ENCODE results near the gene FOSL2. TPM values are rescaled to one million over a fixed set of nuclear protein-coding genes. Genes with fewer than 3 reads are reported as not detected.

FOSL2 gene
- total and polyA plus RNA-seq, 4 experiments from 2014 or later = 4.7 to 6.7 (median 5.8) TPM

GRCh38 chr2:28427741-28428415, 35.2 kb downstream of the FOSL2 start:
- Histone ChIP-seq H3K4me1 (ENCODE audit: insufficient read depth, low read length) (peaks cover 36% of the 10 kb centered on the region), H3K9me3 (ENCODE audit: control insufficient read depth in 1 of 2, low read length in 2 of 2) (no peaks in the 10 kb centered on the region), H3K36me3 (ENCODE audit: insufficient read depth, low read length) (no peaks in the 10 kb centered on the region), H3K27ac (ENCODE audit: low read depth, low read length) (no peak overlapping the region), H3K4me3 (ENCODE audit: low read length in 2 of 2) (no peak overlapping the region), H3K27me3 (ENCODE audit: insufficient read depth, low read length) (no peaks in the 10 kb centered on the region)
- intact Hi-C loops (cut with micrococcal nuclease) = no loop called here
- Mint-ChIP-seq H3K27me3 (no peaks in the 10 kb centered on the region), H3K36me3 (no peaks in the 10 kb centered on the region), H3K4me1 (peaks cover 16 to 58% (median 36%) of the 10 kb centered on the region in 4 donors), H3K27ac (peak overlapping the region in 1 of 7 donors; percentile 7), H3K4me3 (no peak overlapping the region), H3K9me3 (no peaks in the 10 kb centered on the region)
- ChIA-PET CTCF (ENCODE audit: partially characterized antibody) (interaction anchor here (1.3 kb wide), 1 partner anchor 25 kb away, joined by 3 read pairs; no protein-coding TSS in a partner anchor), POLR2A (ENCODE audit: partially characterized antibody) (interaction anchor here (0.7 kb wide), 1 partner anchor 21 kb away, joined by 3 read pairs; no protein-coding TSS in a partner anchor)
- no peak for DNase-seq

- no peaks in the 10 kb centered on the region for H3K27me3 Mint-ChIP-seq
- Histone ChIP-seq H3K9me3 (ENCODE audit: control insufficient read depth in 1 of 2, low read length in 2 of 2) (no peaks in the 10 kb centered on the region), H3K27me3 (ENCODE audit: insufficient read depth, low read length) (no peaks in the 10 kb centered on the region), H3K4me3 (ENCODE audit: low read length in 2 of 2) (no peak overlapping the region), H3K27ac (ENCODE audit: low read depth, low read length) (no peak overlapping the region), H3K36me3 (ENCODE audit: insufficient read depth, low read length) (no peaks in the 10 kb centered on the region), H3K4me1 (ENCODE audit: insufficient read depth, low read length) (peaks cover 30% of the 10 kb centered on the region)
- intact Hi-C loops (cut with micrococcal nuclease) = no loop called here
- ChIA-PET CTCF (ENCODE audit: partially characterized antibody) (interaction anchor here (0.7 to 1.3 kb wide), 2 partner anchors 24 to 38 kb away, joined by 3 read pairs; no protein-coding TSS in a partner anchor), POLR2A (ENCODE audit: partially characterized antibody) (interaction anchor here (0.7 kb wide), 1 partner anchor 22 kb away, joined by 3 read pairs; no protein-coding TSS in a partner anchor)
- H3K36me3 Mint-ChIP-seq = no peaks in the 10 kb centered on the region
- H3K27ac Mint-ChIP-seq = no peak overlapping the region
- no peak overlapping the region for H3K4me3 Mint-ChIP-seq
- DNase-seq = no peak
- H3K9me3 Mint-ChIP-seq = peaks cover 0 to 3% (median 0%) of the 10 kb centered on the region in 8 donors
- H3K4me1 Mint-ChIP-seq = peaks cover 16 to 52% (median 31%) of the 10 kb centered on the region in 4 donors
Observed at GRCh38 chr2:28428486-28428885, 35.8 kb downstream of the FOSL2 start.

GRCh38 chr2:28429636-28430376, 37.1 kb downstream of the FOSL2 start:
- H3K4me1 Mint-ChIP-seq = peaks cover 7 to 46% (median 25%) of the 10 kb centered on the region in 4 donors
- H3K4me3 Mint-ChIP-seq = peak overlapping the region in 4 of 8 donors; percentile 12 to 55 (median 44)
- no peak for DNase-seq
- intact Hi-C loops (cut with micrococcal nuclease) = no loop called here
- H3K27ac Mint-ChIP-seq = peak overlapping the region in 3 of 7 donors; percentile 53 to 85 (median 73)
- peaks cover 0 to 5% (median 0%) of the 10 kb centered on the region in 8 donors for H3K9me3 Mint-ChIP-seq
- Histone ChIP-seq H3K27ac (ENCODE audit: low read depth, low read length) (no peak overlapping the region), H3K27me3 (ENCODE audit: insufficient read depth, low read length) (no peaks in the 10 kb centered on the region), H3K4me3 (ENCODE audit: low read length in 2 of 2) (no peak overlapping the region), H3K4me1 (ENCODE audit: insufficient read depth, low read length) (peaks cover 17% of the 10 kb centered on the region), H3K9me3 (ENCODE audit: control insufficient read depth in 1 of 2, low read length in 2 of 2) (no peaks in the 10 kb centered on the region), H3K36me3 (ENCODE audit: insufficient read depth, low read length) (no peaks in the 10 kb centered on the region)
- ChIA-PET CTCF (ENCODE audit: partially characterized antibody) (no interaction called here), POLR2A (ENCODE audit: partially characterized antibody) (interaction anchor here (0.7 kb wide), 1 partner anchor 34 kb away, joined by 3 read pairs; no protein-coding TSS in a partner anchor)
- H3K27me3 Mint-ChIP-seq = peaks cover 0 to 3% of the 10 kb centered on the region in 2 donors
- H3K36me3 Mint-ChIP-seq = no peaks in the 10 kb centered on the region

- Mint-ChIP-seq H3K27me3 (peaks cover 0 to 3% of the 10 kb centered on the region in 2 donors), H3K4me3 (peak overlapping the region in 4 of 8 donors; percentile 12 to 55 (median 44)), H3K4me1 (peaks cover 5 to 40% (median 21%) of the 10 kb centered on the region in 4 donors), H3K27ac (peak overlapping the region in 6 of 7 donors; percentile 26 to 85 (median 60)), H3K36me3 (no peaks in the 10 kb centered on the region), H3K9me3 (peaks cover 0 to 5% (median 0%) of the 10 kb centered on the region in 8 donors)
- DNase-seq = no peak
- no peaks in the 10 kb centered on the region for H3K9me3 ChIP-seq (ENCODE audit: control insufficient read depth in 1 of 2, low read length in 2 of 2)
- no peaks in the 10 kb centered on the region for H3K36me3 ChIP-seq (ENCODE audit: insufficient read depth, low read length)
- intact Hi-C loops (cut with micrococcal nuclease) = no loop called here
- H3K27ac ChIP-seq (ENCODE audit: low read depth, low read length) = no peak overlapping the region
- H3K4me3 ChIP-seq (ENCODE audit: low read length in 2 of 2) = no peak overlapping the region
- no peaks in the 10 kb centered on the region for H3K27me3 ChIP-seq (ENCODE audit: insufficient read depth, low read length)
- ChIA-PET POLR2A (ENCODE audit: partially characterized antibody) (no interaction called here), CTCF (ENCODE audit: partially characterized antibody) (no interaction called here)
- H3K4me1 ChIP-seq (ENCODE audit: insufficient read depth, low read length) = peaks cover 11% of the 10 kb centered on the region
Observed at GRCh38 chr2:28430377-28430765, 37.7 kb downstream of the FOSL2 start.

GRCh38 chr2:28430788-28431418, 38.2 kb downstream of the FOSL2 start:
- CTCF ChIA-PET (ENCODE audit: partially characterized antibody) = no interaction called here
- peaks cover 8% of the 10 kb centered on the region for H3K4me1 ChIP-seq (ENCODE audit: insufficient read depth, low read length)
- intact Hi-C loops (cut with micrococcal nuclease) = no loop called here

GRCh38 chr2:28431741-28432140, 39.1 kb downstream of the FOSL2 start:
- H3K4me1 Mint-ChIP-seq = peaks cover 2 to 28% (median 16%) of the 10 kb centered on the region in 4 donors
- H3K9me3 Mint-ChIP-seq = peaks cover 0 to 5% (median 0%) of the 10 kb centered on the region in 8 donors
- peak overlapping the region in 3 of 7 donors; percentile 24 to 75 (median 57) for H3K27ac Mint-ChIP-seq
- intact Hi-C loops (cut with micrococcal nuclease) = no loop called here
- Histone ChIP-seq H3K36me3 (ENCODE audit: insufficient read depth, low read length) (no peaks in the 10 kb centered on the region), H3K27ac (ENCODE audit: low read depth, low read length) (no peak overlapping the region), H3K4me3 (ENCODE audit: low read length in 2 of 2) (no peak overlapping the region), H3K27me3 (ENCODE audit: insufficient read depth, low read length) (no peaks in the 10 kb centered on the region), H3K9me3 (ENCODE audit: control insufficient read depth in 1 of 2, low read length in 2 of 2) (no peaks in the 10 kb centered on the region), H3K4me1 (ENCODE audit: insufficient read depth, low read length) (peaks cover 8% of the 10 kb centered on the region)
- no peak for DNase-seq
- H3K27me3 Mint-ChIP-seq = peaks cover 0 to 3% of the 10 kb centered on the region in 2 donors
- ChIA-PET CTCF (ENCODE audit: partially characterized antibody) (no interaction called here), POLR2A (ENCODE audit: partially characterized antibody) (no interaction called here)
- H3K4me3 Mint-ChIP-seq = no peak overlapping the region
- no peaks in the 10 kb centered on the region for H3K36me3 Mint-ChIP-seq

More at GRCh38 chr2:28430788-28431418, 38.2 kb downstream of the FOSL2 start:
- peaks cover 4 to 35% (median 19%) of the 10 kb centered on the region in 4 donors for H3K4me1 Mint-ChIP-seq
- peak overlapping the region in 4 of 8 donors; percentile 7 to 54 (median 44) for H3K4me3 Mint-ChIP-seq
- Histone ChIP-seq H3K4me3 (ENCODE audit: low read length in 2 of 2) (no peak overlapping the region), H3K36me3 (ENCODE audit: insufficient read depth, low read length) (no peaks in the 10 kb centered on the region), H3K9me3 (ENCODE audit: control insufficient read depth in 1 of 2, low read length in 2 of 2) (no peaks in the 10 kb centered on the region), H3K27me3 (ENCODE audit: insufficient read depth, low read length) (no peaks in the 10 kb centered on the region), H3K27ac (ENCODE audit: low read depth, low read length) (no peak overlapping the region)
- POLR2A ChIA-PET (ENCODE audit: partially characterized antibody) = no interaction called here
- peaks cover 0 to 3% of the 10 kb centered on the region in 2 donors for H3K27me3 Mint-ChIP-seq
- peaks cover 0 to 5% (median 0%) of the 10 kb centered on the region in 8 donors for H3K9me3 Mint-ChIP-seq
- no peaks in the 10 kb centered on the region for H3K36me3 Mint-ChIP-seq
- DNase-seq = no peak
- H3K27ac Mint-ChIP-seq = peak overlapping the region in 6 of 7 donors; percentile 26 to 85 (median 60)

Data from CD4-positive, alpha-beta memory T cell (primary cell).